HL-60/S4 treated with retinoic acid at 250 ng/mL for 4 days and 3 days (cell line): ENCODE measurements around the gene TMEM212.
"Not testable (repeated sequence)": the region's sequence is repeated elsewhere in the genome, so short reads cannot be mapped to it uniquely, and the experiment has no call there.

Experiments used
- in situ Hi-C: fragments of 300-500 bp; cut with MboI; formaldehyde crosslinking; loops from 2 replicates; pipeline ENCODE4 v1.7.0; 2022; ENCODE audit warnings: low sequenced_read_pairs

TMEM212 gene

GRCh38 chr3:171854649-171855305 lies 11.6 kb downstream of the TMEM212 start:
- in situ Hi-C loops, result no loop called here

- in situ Hi-C loops, result not testable (repeated sequence)
Measured at GRCh38 chr3:171858770-171859169, 15.6 kb downstream of the TMEM212 start.

GRCh38 chr3:171860830-171861535 lies 17.8 kb downstream of the TMEM212 start:
- in situ Hi-C loops, result no loop called here

- in situ Hi-C loops, result no loop called here
Measured at GRCh38 chr3:171862392-171862791, 19.2 kb downstream of the TMEM212 start.

GRCh38 chr3:171862993-171863521 lies 19.9 kb downstream of the TMEM212 start:
- in situ Hi-C loops, result no loop called here

- in situ Hi-C loops, result no loop called here
Measured at GRCh38 chr3:171863920-171864319, 20.8 kb downstream of the TMEM212 start.

GRCh38 chr3:171865191-171865865 lies 22.2 kb downstream of the TMEM212 start:
- in situ Hi-C loops, result no loop called here

- in situ Hi-C loops, result no loop called here
Measured at GRCh38 chr3:171867981-171868380, 24.8 kb downstream of the TMEM212 start.

- in situ Hi-C loops, result no loop called here
Measured at GRCh38 chr3:171871392-171872274, 28.5 kb downstream of the TMEM212 start.

- in situ Hi-C loops, result no loop called here
Measured at GRCh38 chr3:171873580-171873979, 30.4 kb downstream of the TMEM212 start.

- in situ Hi-C loops, result no loop called here
Measured at GRCh38 chr3:171874251-171874681, 31.1 kb downstream of the TMEM212 start.

- in situ Hi-C loops, result no loop called here
Measured at GRCh38 chr3:171874879-171875278, 31.7 kb downstream of the TMEM212 start.

GRCh38 chr3:171875923-171876412 lies 32.8 kb downstream of the TMEM212 start:
- in situ Hi-C loops, result no loop called here

GRCh38 chr3:171876680-171877147 lies 33.6 kb downstream of the TMEM212 start:
- in situ Hi-C loops, result no loop called here

GRCh38 chr3:171878461-171879225 lies 35.5 kb downstream of the TMEM212 start:
- in situ Hi-C loops, result no loop called here

GRCh38 chr3:171879472-171879871 lies 36.3 kb downstream of the TMEM212 start:
- in situ Hi-C loops, result no loop called here

GRCh38 chr3:171880101-171880870 lies 37.1 kb downstream of the TMEM212 start:
- in situ Hi-C loops, result no loop called here

GRCh38 chr3:171881251-171881650 lies 38.1 kb downstream of the TMEM212 start:
- in situ Hi-C loops, result no loop called here
